ENCODE data around the gene SRSF7.

SRSF7 gene

GRCh38 chr2:38700113-38700785 is 50.9 kb downstream of the SRSF7 start:
- DNase-seq, result no peak

GRCh38 chr2:38698467-38699003 is 52.6 kb downstream of the SRSF7 start:
- no peak for DNase-seq

- no peak for DNase-seq
These were observed 53.9 kb downstream of the SRSF7 start for GRCh38 chr2:38697116-38697840.

Data from stimulated activated CD4-positive, alpha-beta T cell treated with anti-CD3 and anti-CD28 coated beads, Interleukin-2, amount 100 ng/mL, for 48 hours (primary cell).